Measurements from ENCODE around the gene MACROD2.

The MACROD2 gene

GRCh38 chr20:15760001-15760621, 1764.8 kb downstream of the MACROD2 start (continued):
- TF ChIP-seq ZNF350 (tag by site-specific recombination; IDR thresholded peaks at IDR 0.05) (no peak), SCRT2 (tag by site-specific recombination; IDR thresholded peaks at IDR 0.05) (no peak), PRDM4 (tag by site-specific recombination; IDR thresholded peaks at IDR 0.05) (no peak), ZNF785 (tag by site-specific recombination; IDR thresholded peaks at IDR 0.05) (no peak)

GRCh38 chr20:15763366-15763765, 1768.0 kb downstream of the MACROD2 start:
- H3K36me3 ChIP-seq (ENCODE audit: control insufficient read depth in 2 of 2, insufficient read depth in 1 of 2, low read length in 2 of 2) = no peaks in the 10 kb centered on the region
- H3K4me3 ChIP-seq (ENCODE audit: low read depth, low read length) = no peak overlapping the region
- ChIA-PET CTCF (no interaction called here), POLR2A (no interaction called here)
- no peak overlapping the region for H3K27ac ChIP-seq (ENCODE audit: extremely low read depth, low read depth, low read length)
- no peaks in the 10 kb centered on the region for H3K4me1 ChIP-seq (ENCODE audit: control insufficient read depth, insufficient read depth, low read length)
- H3K9me3 ChIP-seq (ENCODE audit: control insufficient read depth, insufficient read depth, low read depth, low read length) = no peaks in the 10 kb centered on the region
- no peak for TF ChIP-seq ZNF184 (tag by site-specific recombination; IDR thresholded peaks at IDR 0.05)

- no peaks in the 10 kb centered on the region for H3K9me3 ChIP-seq (ENCODE audit: control insufficient read depth, insufficient read depth, low read depth, low read length)
- no peaks in the 10 kb centered on the region for H3K36me3 ChIP-seq (ENCODE audit: control insufficient read depth in 2 of 2, insufficient read depth in 1 of 2, low read length in 2 of 2)
- ChIA-PET CTCF (no interaction called here), POLR2A (no interaction called here)
- no peak for TF ChIP-seq YY2 (tag by site-specific recombination; IDR thresholded peaks at IDR 0.05)
- no peak for TF ChIP-seq ZNF426 (tag by site-specific recombination; IDR thresholded peaks at IDR 0.05)
- no peak for TF ChIP-seq ZNF529 (tag by site-specific recombination; IDR thresholded peaks at IDR 0.05; ENCODE audit: insufficient replicate concordance)
- no peak for TF ChIP-seq ZBTB44 (tag by site-specific recombination; IDR thresholded peaks at IDR 0.05)
- TF ChIP-seq ZBTB26 (tag by site-specific recombination; optimal IDR thresholded peaks at IDR 0.05) = no peak
- TF ChIP-seq SALL2 (tag by site-specific recombination; IDR thresholded peaks at IDR 0.05; ENCODE audit: borderline replicate concordance) = no peak
- TF ChIP-seq ZNF768 (tag by site-specific recombination; IDR thresholded peaks at IDR 0.05) = no peak
- TF ChIP-seq ZNF169 (tag by site-specific recombination; IDR thresholded peaks at IDR 0.05) = no peak
- TF ChIP-seq ZBTB8A (tag by site-specific recombination; IDR thresholded peaks at IDR 0.05) = no peak
- no peak for TF ChIP-seq ZNF221 (tag by site-specific recombination; IDR thresholded peaks at IDR 0.05; ENCODE audit: borderline replicate concordance)
- TF ChIP-seq ZSCAN4 (tag by site-specific recombination; IDR thresholded peaks at IDR 0.05) = no peak
- no peak for TF ChIP-seq ZNF202 (tag by site-specific recombination; IDR thresholded peaks at IDR 0.05; ENCODE audit: borderline replicate concordance)
- TF ChIP-seq ZFHX2 (tag by site-specific recombination; conservative IDR thresholded peaks at IDR 0.05) = no peak
- TF ChIP-seq TCF7L2 (IDR thresholded peaks at IDR 0.05; ENCODE audit: borderline replicate concordance, low read depth, low read length) = no peak
- TF ChIP-seq SCRT2 (tag by site-specific recombination; IDR thresholded peaks at IDR 0.05) = no peak
- TF ChIP-seq GLIS1 (tag by site-specific recombination; IDR thresholded peaks at IDR 0.05) = no peak
- no peak for TF ChIP-seq ZNF138 (tag by site-specific recombination; IDR thresholded peaks at IDR 0.05; ENCODE audit: borderline replicate concordance)
- TF ChIP-seq ZNF354C (tag by site-specific recombination; IDR thresholded peaks at IDR 0.05; ENCODE audit: borderline replicate concordance, low read depth) = no peak
- no peak for TF ChIP-seq SCRT1 (tag by site-specific recombination; IDR thresholded peaks at IDR 0.05; ENCODE audit: borderline replicate concordance)
- no peaks in the 10 kb centered on the region for H3K4me1 ChIP-seq (ENCODE audit: control insufficient read depth, insufficient read depth, low read length)
- no peak overlapping the region for H3K4me3 ChIP-seq (ENCODE audit: low read depth, low read length)
- H3K27ac ChIP-seq (ENCODE audit: extremely low read depth, low read depth, low read length) = no peak overlapping the region
These were observed 1772.3 kb downstream of the MACROD2 start for GRCh38 chr20:15767586-15767985.
